Testis (tissue), 2 donors: ENCODE measurements around the gene HOMER3.

Source experiments
- POLR2A ChIP-seq: fragments of 450-650 bp; IDR thresholded peaks from one replicate; pipeline ENCODE4 v1.6.1; 2017; ENCODE audit warnings: antibody characterized with exemption, mild to moderate bottlenecking, moderate library complexity
- TF ChIP-seq, protein P1 (sequence below), 3 experiments: fragments of 450-650 bp in 2 of 3; fragments of 200-600 bp in 1 of 3; sonication (generic) in 1 of 3; IDR thresholded peaks; one replicate each; pipeline ENCODE4 v1.5.1; 2016 to 2019; ENCODE audit warnings: antibody characterized with exemption in 3 of 3, mild to moderate bottlenecking in 2 of 3, moderate library complexity in 1 of 3

- TF ChIP-seq, protein P1, sequence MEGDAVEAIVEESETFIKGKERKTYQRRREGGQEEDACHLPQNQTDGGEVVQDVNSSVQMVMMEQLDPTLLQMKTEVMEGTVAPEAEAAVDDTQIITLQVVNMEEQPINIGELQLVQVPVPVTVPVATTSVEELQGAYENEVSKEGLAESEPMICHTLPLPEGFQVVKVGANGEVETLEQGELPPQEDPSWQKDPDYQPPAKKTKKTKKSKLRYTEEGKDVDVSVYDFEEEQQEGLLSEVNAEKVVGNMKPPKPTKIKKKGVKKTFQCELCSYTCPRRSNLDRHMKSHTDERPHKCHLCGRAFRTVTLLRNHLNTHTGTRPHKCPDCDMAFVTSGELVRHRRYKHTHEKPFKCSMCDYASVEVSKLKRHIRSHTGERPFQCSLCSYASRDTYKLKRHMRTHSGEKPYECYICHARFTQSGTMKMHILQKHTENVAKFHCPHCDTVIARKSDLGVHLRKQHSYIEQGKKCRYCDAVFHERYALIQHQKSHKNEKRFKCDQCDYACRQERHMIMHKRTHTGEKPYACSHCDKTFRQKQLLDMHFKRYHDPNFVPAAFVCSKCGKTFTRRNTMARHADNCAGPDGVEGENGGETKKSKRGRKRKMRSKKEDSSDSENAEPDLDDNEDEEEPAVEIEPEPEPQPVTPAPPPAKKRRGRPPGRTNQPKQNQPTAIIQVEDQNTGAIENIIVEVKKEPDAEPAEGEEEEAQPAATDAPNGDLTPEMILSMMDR (IDR thresholded peaks at IDR 0.05), result no peak
- no peak for TF ChIP-seq POLR2A
Observed at GRCh38 chr19:18931316-18932162, 9.5 kb downstream of the HOMER3 start.
